Upper lobe of left lung (tissue), 4 donors: ENCODE measurements around the gene NKAPL.

Experiments
- CTCF ChIP-seq, 6 experiments: fragments of 450-650 bp in 4 of 6; fragments of 200-600 bp in 2 of 6; sonication (generic) in 2 of 6; IDR thresholded peaks; one replicate each; pipeline ENCODE4 v1.5.1; 2016 to 2019; ENCODE audit warnings: antibody characterized with exemption in 6 of 6
- EP300 ChIP-seq, 4 donors: sonication (generic); formaldehyde crosslinking; IDR thresholded peaks; one replicate each; pipeline ENCODE4 v1.5.1; 2017; ENCODE audit warnings: antibody characterized with exemption in 4 of 4, control low read depth in 2 of 4
- POLR2A ChIP-seq, 4 donors: fragments of 450-650 bp; IDR thresholded peaks; one replicate each; pipeline ENCODE4 v1.5.1; 2016 to 2017; ENCODE audit warnings: antibody characterized with exemption in 4 of 4, mild to moderate bottlenecking in 2 of 4
- POLR2AphosphoS5 ChIP-seq, 2 donors: sonication (generic); formaldehyde crosslinking; IDR thresholded peaks; one replicate each; pipeline ENCODE4 v1.5.1; 2017; ENCODE audit warnings: antibody characterized with exemption in 2 of 2

- TF ChIP-seq POLR2A (IDR thresholded peaks at IDR 0.05) (peak in 1 of 4 donors; percentile 19), CTCF (IDR thresholded peaks at IDR 0.05) (no peak), POLR2AphosphoS5 (IDR thresholded peaks at IDR 0.05) (peak; percentile 50 to 57), EP300 (IDR thresholded peaks at IDR 0.05) (no peak)
These were observed 6.8 kb upstream of the NKAPL start, which contains the start of gene ZKSCAN4 for GRCh38 chr6:28252009-28252975.
